A204.1 (cell line): ENCODE data around the gene CLOCK.

Experiments used
- FAIRE-seq: peaks from 2 replicates; lab custom pipeline; 2012; peaks lifted over from hg19 to GRCh38; lab: Jason Lieb, UNC

CLOCK gene

DNA sequence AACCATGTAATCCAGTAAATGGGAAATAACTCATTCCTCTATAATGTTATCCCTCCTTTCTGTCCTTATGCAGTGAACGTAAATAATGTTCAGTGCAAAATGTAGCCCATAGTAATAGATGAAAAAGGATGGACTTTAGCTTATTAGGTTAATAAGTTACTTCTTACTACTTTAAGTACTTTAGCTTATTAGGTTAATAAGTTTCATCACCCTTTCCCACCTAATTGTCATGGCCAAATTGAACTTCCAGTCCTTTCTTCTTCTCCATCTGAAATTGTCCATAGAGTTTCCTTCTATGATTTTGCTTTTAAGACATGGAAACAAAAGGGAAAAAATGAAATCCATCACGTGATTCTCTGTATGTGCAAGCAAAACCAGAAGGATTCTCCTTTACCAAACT is 166.1 kb downstream of the CLOCK start:
- FAIRE-seq, result no peak

DNA sequence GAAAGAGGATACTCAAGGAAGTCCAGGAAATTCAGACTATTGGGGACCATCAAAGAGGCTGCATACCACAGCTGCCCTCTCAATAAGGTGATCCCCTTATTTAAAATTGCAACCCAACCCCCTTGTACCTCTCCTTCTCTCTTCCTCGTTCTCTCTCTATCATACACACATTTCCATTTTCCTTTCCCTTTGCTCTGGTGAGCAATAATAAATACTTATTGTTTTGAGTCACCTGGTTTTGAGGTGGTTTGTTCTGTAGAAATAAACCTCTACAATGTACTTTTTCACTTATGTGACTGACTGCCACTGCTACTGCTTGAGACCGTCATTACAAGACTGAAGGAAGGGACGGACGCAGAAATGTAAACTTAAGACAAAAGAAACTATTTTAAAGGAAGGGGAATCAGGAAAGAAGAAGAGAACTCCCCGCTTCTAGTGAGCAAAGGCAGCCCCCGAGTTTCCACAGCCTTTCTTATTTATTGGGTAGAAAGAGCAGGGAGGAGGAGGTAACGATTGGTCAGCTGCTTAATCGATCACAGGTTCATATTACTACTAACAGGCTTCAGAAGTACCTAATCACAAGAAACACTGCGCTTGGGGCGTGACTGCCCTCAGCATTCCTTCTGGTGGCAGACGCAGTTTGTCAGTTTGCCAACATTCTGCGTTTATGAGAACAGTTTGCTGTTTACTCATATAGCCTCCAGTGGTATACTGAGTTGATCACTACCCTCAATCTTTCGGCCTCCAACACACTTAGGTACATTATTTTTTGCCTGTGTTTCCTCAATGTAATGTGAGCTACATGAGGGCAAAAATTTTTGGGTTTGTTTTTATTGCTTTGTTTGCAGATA is 167.9 kb downstream of the CLOCK start:
- no peak for FAIRE-seq
